H54 (cell line): ENCODE results near the gene CACNB3.

Experiments used
- DNase-seq: peaks from one replicate; pipeline ENCODE4 v3.0.0; 2011; ENCODE audit warnings: low spot score, mixed read lengths; ENCODE audit not compliant: insufficient read length
- FAIRE-seq: peaks from 3 replicates; lab custom pipeline; 2011; peaks lifted over from hg19 to GRCh38; lab: Jason Lieb, UNC
- POLR2A ChIP-seq: IDR thresholded peaks from 2 replicates; pipeline ENCODE4 v1.6.1; 2011; ENCODE audit warnings: low read depth, mild to moderate bottlenecking, low read length

CACNB3 gene

DNA sequence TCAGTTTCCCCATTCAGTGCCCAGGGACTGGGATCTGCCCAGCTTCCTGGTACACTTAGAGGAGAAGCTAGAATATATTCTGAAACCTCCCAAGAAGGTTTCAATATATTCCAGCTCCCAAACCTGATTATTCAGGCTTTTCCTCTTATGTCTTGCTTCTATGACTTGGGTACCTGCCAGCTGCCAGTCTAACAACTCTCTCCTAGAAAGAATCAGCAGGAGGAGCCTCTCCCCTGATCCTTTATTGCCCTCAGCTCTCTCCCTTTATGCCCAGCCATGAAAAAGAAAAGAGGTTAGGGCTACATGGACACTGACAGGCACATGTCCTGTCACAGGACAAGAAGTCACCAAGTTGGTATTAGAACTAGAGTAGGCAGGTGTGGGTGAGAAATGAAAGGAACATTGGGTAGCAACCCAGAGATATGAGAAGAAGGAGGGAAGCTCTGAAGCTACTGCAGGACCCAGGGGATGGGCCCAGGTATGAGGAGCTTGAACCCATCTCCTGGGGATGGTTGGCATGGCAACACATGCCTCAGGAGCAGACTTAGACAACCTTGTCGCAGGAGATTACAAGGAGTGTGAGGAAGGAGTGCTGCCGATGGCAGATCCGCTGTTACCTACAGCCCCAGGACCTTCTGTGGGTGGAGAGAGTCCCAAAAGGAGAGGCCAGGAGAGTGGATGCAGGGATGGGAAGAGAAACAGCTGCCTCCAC lies 2.0 kb upstream of the CACNB3 start:
- no peak for TF ChIP-seq POLR2A
- FAIRE-seq (no peak), DNase-seq (no peak)

DNA sequence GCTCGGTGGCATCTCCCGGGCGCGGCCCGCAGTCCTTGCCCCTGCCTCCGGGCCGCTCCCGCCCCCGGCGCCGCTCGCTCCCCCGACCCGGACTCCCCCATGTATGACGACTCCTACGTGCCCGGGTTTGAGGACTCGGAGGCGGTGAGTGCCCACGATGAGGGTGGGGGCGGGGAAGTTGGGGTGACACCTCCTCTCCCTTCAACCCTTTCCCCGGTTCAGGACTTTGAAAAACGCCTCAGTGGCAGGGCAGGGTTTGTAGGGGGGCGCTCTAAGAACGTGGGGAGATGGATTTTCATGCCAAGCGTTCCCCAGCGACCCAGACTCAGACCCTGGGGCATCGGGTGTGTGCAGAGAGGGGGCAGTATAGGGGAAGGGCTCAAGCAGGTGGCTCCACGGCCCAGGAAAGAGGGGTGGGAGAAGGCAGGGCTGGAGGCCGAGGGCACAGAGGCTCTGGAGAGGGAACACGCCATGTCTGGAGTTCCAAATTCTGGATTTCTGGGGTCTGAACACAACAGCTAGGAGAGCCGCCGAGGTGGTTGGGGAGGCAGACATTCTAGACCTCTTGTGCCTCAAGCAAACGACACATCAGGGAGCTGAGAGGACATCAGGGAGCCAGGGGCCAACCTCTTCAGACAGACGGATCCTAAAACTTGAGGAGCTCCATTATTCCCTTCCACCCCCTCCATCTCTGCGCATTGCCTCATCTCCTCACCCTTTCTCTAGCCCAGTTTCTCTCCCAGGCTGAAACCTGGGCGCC lies 715 bp downstream of the CACNB3 start:
- no peak for TF ChIP-seq POLR2A
- DNase-seq = no peak

DNA sequence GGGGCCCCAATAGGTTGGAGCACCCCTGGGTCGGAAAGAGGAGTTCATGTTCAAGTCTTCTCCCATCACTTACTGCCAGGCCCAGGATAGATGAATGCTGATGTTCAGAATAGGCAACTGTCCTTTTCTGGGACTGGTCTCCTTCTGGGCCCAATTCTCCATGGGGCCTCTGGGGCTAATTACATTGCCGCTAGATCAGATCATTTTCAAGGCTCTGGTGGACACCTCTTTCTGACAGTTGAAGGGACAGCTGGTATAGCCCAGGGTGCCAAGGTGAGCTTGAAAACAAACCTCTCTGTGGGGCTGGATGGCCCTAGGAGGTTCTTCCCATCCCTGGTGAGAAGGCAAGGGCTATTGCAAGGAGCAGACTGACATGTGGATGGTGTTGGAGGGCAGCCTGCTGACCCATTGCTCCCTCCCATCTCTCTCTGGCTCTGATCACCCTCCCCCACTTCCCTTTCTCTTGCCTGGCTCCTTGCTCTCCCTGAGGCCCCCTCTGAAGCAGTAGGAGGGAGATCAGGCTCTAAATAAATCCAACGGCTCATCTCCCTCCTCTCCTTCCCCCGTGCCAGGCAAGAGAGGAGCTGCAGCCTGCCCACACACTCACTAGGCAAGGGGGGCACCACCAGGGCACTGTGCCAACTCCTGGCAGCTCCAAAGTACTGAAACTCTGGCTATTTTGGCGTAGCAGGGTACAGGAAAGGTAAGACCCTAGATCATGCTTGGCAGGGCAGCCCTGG lies 1.9 kb downstream of the CACNB3 start:
- no peak for FAIRE-seq
- TF ChIP-seq POLR2A = no peak

More for the DNA sequence above, 715 bp downstream of the CACNB3 start:
- FAIRE-seq = no peak

DNA sequence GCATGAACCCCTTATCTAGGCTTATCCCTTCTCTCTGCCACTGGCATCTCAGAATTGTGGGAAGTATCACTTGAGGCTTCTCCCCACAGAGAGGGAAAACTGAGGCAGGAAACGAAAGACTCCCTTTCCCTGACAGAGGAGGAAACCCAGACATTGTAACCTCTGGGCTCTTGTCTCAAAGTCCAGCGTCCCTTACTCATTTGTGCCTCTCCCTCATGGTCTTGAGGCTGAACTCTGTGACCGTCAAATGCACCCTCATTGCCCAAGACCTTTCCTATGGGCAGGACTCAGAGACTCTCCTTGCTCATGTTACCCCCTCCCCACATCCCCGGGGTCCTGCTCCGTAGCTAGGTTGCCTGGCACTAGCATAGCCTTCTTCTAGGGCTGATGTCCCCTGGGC lies 3.8 kb downstream of the CACNB3 start:
- FAIRE-seq = no peak
- DNase-seq = no peak
- no peak for TF ChIP-seq POLR2A

More for the DNA sequence above, 1.9 kb downstream of the CACNB3 start:
- no peak for DNase-seq

DNA sequence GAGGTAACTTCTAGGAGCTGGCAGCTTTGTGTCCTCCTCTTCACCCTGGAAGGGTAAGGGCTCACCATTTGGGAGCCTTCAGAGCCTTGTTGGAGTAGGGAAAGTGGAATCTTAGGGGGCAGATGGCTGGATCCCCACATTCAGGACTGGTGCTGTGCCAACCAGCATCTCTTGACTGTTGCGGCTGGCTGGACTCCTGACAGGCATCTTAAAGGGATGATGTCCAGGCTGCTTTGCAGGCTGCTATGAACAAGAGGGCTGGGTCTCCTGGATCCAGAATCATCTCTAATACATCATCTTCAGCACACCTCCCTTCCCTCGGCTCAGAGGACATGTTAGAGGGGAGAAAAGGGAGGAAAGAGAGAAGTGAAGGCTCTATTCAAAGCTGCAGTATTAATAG lies 4.4 kb downstream of the CACNB3 start:
- no peak for TF ChIP-seq POLR2A
- DNase-seq (no peak), FAIRE-seq (no peak)

DNA sequence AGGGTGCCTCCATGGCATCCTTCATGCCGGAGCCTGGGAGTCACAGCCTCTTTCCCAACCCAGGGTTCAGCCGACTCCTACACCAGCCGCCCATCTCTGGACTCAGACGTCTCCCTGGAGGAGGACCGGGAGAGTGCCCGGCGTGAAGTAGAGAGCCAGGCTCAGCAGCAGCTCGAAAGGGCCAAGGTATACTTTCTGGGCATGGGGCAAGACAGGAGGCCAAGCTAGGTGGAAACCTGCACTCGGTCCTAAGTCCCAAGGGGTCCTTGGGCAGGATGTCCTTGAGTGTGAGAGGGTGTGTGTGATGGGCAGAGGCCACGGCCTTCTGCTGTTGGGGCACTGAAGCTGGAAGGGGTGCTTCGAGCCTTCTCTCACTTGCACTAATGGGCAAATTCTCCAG lies 5.0 kb downstream of the CACNB3 start:
- no peak for TF ChIP-seq POLR2A
- FAIRE-seq = no peak

DNA sequence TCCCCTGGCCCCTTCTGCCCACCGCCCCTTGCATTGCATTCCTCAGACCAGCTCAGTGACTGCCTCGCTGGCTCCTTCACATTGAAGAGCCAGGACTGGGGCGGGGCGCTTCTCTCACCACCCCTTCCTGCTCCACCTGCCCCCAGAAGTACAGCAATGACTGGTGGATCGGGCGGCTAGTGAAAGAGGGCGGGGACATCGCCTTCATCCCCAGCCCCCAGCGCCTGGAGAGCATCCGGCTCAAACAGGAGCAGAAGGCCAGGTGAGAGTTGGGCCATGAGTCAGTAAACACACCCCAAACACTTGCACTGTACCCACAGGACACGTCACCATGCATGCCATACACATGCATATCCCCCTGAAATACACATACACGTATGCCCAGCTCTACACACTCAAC lies 5.8 kb downstream of the CACNB3 start:
- TF ChIP-seq POLR2A = no peak
- DNase-seq = no peak
- FAIRE-seq = no peak

More for the DNA sequence above, 5.0 kb downstream of the CACNB3 start:
- no peak for DNase-seq

DNA sequence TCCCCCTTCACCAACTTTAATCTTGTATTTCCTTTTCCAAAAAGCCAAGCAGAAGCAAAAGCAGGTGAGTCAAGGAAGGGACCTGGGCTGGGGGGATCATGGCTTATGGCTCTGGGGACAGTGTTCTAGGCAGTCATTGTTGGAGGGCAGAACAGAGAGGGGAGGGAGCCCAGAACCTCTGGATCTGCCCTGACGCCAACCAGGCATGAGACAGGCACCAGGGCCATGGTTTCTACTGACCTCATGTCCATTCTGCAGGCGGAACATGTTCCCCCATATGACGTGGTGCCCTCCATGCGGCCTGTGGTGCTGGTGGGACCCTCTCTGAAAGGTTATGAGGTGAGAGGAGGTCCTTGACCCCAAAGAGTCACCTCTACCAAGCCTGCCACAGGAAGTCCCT lies 6.6 kb downstream of the CACNB3 start:
- DNase-seq (no peak), FAIRE-seq (no peak)
- TF ChIP-seq POLR2A = no peak

DNA sequence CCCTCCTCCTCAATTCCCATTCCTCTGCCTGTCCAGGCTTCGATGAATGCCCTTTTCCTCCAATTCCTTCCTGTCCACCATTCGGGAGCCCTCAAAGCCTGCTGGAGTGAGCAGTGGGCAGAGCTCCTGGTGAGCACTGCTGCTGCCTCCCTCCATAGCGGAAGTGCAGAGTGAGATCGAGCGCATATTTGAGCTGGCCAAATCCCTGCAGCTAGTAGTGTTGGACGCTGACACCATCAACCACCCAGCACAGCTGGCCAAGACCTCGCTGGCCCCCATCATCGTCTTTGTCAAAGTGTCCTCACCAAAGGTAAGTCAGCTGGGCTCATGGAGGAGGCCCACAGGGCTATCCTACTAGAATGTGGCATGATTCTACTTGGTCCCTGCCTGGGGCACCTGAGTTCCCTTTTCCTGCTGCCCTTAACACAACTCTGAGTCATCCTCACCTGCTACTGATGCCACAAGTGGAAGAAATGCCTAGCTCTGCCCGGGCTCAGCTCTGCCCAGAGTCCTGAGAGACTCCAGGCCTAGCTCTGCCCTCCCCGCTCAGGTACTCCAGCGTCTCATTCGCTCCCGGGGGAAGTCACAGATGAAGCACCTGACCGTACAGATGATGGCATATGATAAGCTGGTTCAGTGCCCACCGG lies 8.0 kb downstream of the CACNB3 start:
- DNase-seq = no peak
- no peak for FAIRE-seq
- TF ChIP-seq POLR2A = no peak

DNA sequence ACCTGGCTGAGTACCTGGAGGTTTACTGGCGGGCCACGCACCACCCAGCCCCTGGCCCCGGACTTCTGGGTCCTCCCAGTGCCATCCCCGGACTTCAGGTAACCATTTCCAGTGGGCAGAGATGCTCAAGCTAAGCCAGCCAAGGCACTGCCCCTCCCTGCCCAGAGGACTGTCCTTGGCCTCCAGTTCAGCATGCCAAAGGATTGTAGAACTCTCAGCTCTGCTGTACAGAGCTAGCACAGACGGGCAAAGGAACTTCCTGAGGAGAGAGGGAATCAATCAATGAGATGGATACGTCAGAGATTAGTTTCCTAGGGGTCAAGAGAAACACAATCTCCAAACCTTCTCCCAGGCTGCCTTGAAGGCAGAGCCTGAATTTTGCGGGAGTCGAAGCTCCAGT lies 8.7 kb downstream of the CACNB3 start:
- no peak for TF ChIP-seq POLR2A
- FAIRE-seq = no peak

DNA sequence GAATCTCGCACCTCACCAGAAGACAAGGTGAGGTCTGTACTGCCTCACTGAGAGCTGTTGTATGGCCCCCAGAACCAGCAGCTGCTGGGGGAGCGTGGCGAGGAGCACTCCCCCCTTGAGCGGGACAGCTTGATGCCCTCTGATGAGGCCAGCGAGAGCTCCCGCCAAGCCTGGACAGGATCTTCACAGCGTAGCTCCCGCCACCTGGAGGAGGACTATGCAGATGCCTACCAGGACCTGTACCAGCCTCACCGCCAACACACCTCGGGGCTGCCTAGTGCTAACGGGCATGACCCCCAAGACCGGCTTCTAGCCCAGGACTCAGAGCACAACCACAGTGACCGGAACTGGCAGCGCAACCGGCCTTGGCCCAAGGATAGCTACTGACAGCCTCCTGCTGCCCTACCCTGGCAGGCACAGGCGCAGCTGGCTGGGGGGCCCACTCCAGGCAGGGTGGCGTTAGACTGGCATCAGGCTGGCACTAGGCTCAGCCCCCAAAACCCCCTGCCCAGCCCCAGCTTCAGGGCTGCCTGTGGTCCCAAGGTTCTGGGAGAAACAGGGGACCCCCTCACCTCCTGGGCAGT lies 9.3 kb downstream of the CACNB3 start:
- no peak for FAIRE-seq
- no peak for DNase-seq
- TF ChIP-seq POLR2A = no peak

More for the DNA sequence above, 8.7 kb downstream of the CACNB3 start:
- DNase-seq = no peak

DNA sequence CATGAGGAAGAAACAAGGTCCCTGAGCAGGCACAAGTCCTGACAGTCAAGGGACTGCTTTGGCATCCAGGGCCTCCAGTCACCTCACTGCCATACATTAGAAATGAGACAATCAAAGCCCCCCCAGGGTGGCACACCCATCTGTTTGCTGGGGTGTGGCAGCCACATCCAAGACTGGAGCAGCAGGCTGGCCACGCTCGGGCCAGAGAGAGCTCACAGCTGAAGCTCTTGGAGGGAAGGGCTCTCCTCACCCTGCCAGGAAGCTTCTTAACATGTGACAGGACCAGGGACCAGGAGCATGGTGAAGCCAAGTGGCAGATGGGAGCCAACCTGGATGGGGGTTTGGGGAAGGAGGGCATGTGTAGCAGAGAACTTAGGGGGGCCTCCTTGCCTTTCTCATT lies 10.0 kb downstream of the CACNB3 start:
- no peak for DNase-seq
- no peak for FAIRE-seq
- TF ChIP-seq POLR2A = no peak

DNA sequence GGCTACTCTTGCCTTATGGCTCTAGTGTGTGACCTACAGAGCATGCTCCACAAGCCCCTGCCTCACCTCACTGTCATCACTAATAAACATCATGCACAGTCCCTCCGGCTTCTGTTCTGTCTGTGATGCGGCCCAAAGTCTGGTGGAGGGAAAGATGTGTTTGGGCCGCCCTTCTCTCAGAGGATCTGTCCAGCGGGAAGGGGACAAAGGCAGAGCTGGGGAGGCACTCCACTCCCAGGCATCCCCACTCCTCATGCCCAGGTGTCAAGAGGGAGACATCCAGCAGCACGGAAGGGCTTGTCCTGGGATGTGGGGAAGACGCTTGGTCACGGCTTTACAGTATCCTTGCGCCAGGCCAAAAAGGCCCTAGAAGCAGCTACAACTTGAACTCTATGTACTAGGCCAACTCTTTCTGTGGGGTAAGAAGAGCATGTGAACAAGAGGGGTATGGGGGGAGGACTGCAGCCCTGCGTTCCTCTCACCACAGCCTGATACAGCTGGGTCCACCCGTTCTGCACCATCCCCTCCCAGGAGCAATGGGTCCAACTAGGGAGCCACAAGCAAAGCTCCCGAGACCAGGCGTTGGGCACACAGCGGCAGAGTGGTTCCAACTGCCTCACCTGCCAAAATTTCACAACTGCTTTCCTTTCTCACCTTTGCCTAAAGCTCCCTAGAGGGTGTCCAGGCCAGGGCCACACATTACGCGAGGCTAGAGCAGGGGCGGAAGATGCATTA lies 10.7 kb downstream of the CACNB3 start:
- DNase-seq = no peak
- TF ChIP-seq POLR2A = no peak
- FAIRE-seq = no peak

DNA sequence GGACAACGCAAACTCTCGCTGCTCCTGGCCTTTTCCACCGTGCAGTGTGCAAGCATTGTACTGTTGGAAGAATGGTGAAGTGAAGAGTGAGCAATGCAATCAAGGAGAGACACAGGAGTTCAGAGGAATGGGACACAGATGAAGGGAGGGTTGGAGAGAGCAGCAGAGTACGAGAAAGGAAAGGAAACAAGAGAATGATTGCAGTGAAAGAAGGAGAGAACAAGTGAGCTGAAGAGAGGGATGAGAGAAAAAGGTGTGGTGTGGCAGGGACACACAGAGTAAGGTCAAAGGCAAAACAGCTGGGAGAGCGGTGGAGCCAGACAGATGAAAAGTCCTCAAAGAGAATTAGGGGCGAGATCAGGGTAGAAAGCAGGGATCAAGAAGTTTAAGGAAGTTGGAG lies 13.0 kb downstream of the CACNB3 start:
- DNase-seq (no peak), FAIRE-seq (no peak)
- TF ChIP-seq POLR2A = no peak
